GM23338 (cell line): ENCODE data around the gene ZMAT5. TPM values are rescaled to one million over a fixed set of nuclear protein-coding genes. Genes with fewer than 3 reads are reported as not detected.

Experiments
- ATAC-seq: fragments of 200-7000 bp; cut with Tn5 transposase; 3 replicates; pipeline ENCODE4 v1.9.1; 2020
- DNase-seq: peaks from one replicate; pipeline ENCODE4 v3.0.0-alpha.2; 2015; ENCODE audit warnings: low spot score
- H2AFZ ChIP-seq: fragments of 200-600 bp; sonication (generic); 2 replicates; pipeline ENCODE4 v1.8.0; 2016; ENCODE audit warnings: antibody characterized with exemption, mild to moderate bottlenecking, moderate library complexity
- H3F3A ChIP-seq: fragments of 200-600 bp; sonication (generic); replicated peaks from 2 replicates; pipeline ENCODE4 v1.8.0; 2017; ENCODE audit warnings: antibody characterized with exemption, mixed run types, low read depth
- H3K27ac ChIP-seq: fragments of 200-600 bp; sonication (generic); 2 replicates; pipeline ENCODE4 v1.6.1; 2016; ENCODE audit warnings: low read depth
- H3K27me3 ChIP-seq: fragments of 200-600 bp; sonication (generic); 2 replicates; pipeline ENCODE4 v1.8.0; 2016; ENCODE audit warnings: mild to moderate bottlenecking, mixed run types, moderate library complexity; ENCODE audit not compliant: insufficient read depth
- H3K36me3 ChIP-seq: fragments of 200-600 bp; sonication (generic); 2 replicates; pipeline ENCODE4 v1.8.0; 2016; ENCODE audit warnings: mild to moderate bottlenecking; ENCODE audit not compliant: insufficient read depth
- H3K4me1 ChIP-seq: fragments of 200-600 bp; sonication (generic); 2 replicates; pipeline ENCODE4 v1.8.0; 2016; ENCODE audit warnings: mild to moderate bottlenecking, moderate library complexity; ENCODE audit not compliant: insufficient read depth
- H3K4me2 ChIP-seq: fragments of 200-600 bp; sonication (generic); 2 replicates; pipeline ENCODE4 v1.7.1; 2017; ENCODE audit warnings: mixed run types
- H3K4me3 ChIP-seq: fragments of 200-600 bp; sonication (generic); 2 replicates; pipeline ENCODE4 v1.6.1; 2016; ENCODE audit warnings: mixed run types
- H3K79me2 ChIP-seq: fragments of 200-600 bp; sonication (generic); replicated peaks from 2 replicates; pipeline ENCODE4 v1.8.0; 2017; ENCODE audit warnings: mild to moderate bottlenecking; ENCODE audit not compliant: insufficient read depth
- H3K9me2 ChIP-seq: fragments of 200-600 bp; sonication (generic); 2 replicates; pipeline ENCODE4 v1.8.0; 2017; ENCODE audit not compliant: insufficient read depth
- H4K20me1 ChIP-seq: fragments of 200-600 bp; sonication (generic); replicated peaks from 2 replicates; pipeline ENCODE4 v1.8.0; 2017; ENCODE audit warnings: mild to moderate bottlenecking; ENCODE audit not compliant: insufficient read depth
- H3K27ac Mint-ChIP-seq: 2 replicates; pipeline ENCODE4 v1.8.0; 2020; ENCODE audit warnings: inconsistent platforms, mild to moderate bottlenecking, moderate library complexity, mixed read lengths
- H3K27me3 Mint-ChIP-seq: 3 replicates; pipeline ENCODE4 v1.8.0; 2022; ENCODE audit warnings: low read depth, mild to moderate bottlenecking, moderate library complexity, mixed read lengths, inconsistent platforms; ENCODE audit not compliant: insufficient read depth, poor library complexity
- H3K36me3 Mint-ChIP-seq: 3 replicates; pipeline ENCODE4 v1.8.0; 2021; ENCODE audit warnings: low read depth, mild to moderate bottlenecking, inconsistent platforms, moderate library complexity, mixed read lengths
- H3K4me1 Mint-ChIP-seq: 3 replicates; pipeline ENCODE4 v1.8.0; 2020; ENCODE audit warnings: mild to moderate bottlenecking, inconsistent platforms, mixed read lengths
- H3K4me3 Mint-ChIP-seq: 3 replicates; pipeline ENCODE4 v1.8.0; 2021; ENCODE audit warnings: moderate library complexity, mild to moderate bottlenecking, inconsistent platforms, mixed read lengths
- H3K9me3 Mint-ChIP-seq: 3 replicates; pipeline ENCODE4 v1.8.0; 2020; ENCODE audit warnings: moderate library complexity, mild to moderate bottlenecking, inconsistent platforms, mixed read lengths
- CREB1 ChIP-seq: fragments of 250-450 bp; sonication (Bioruptor Pico); IDR thresholded peaks from 2 replicates; pipeline ENCODE4 v1.5.0; 2020; ENCODE audit warnings: low read depth, mild to moderate bottlenecking, moderate library complexity
- ETS1 ChIP-seq: IDR thresholded peaks from 2 replicates; pipeline ENCODE4 v1.6.1; 2016; ENCODE audit warnings: antibody characterized with exemption
- EZH2 ChIP-seq: fragments of 200-600 bp; sonication (generic); IDR thresholded peaks from one replicate; pipeline ENCODE4 v1.8.0; 2017; ENCODE audit warnings: antibody characterized with exemption, mild to moderate bottlenecking, low read depth; ENCODE audit not compliant: unreplicated experiment
- JUNB ChIP-seq: IDR thresholded peaks from one replicate; pipeline ENCODE4 v1.6.1; 2016; ENCODE audit warnings: antibody characterized with exemption; ENCODE audit not compliant: unreplicated experiment
- NANOG ChIP-seq: IDR thresholded peaks from 2 replicates; pipeline ENCODE4 v1.6.1; 2016; ENCODE audit warnings: antibody characterized with exemption, borderline replicate concordance
- POLR2AphosphoS5 ChIP-seq: IDR thresholded peaks from 2 replicates; pipeline ENCODE4 v1.6.1; 2016; ENCODE audit warnings: antibody characterized with exemption, low read depth
- STAT1 ChIP-seq: IDR thresholded peaks from one replicate; pipeline ENCODE4 v1.6.1; 2016; ENCODE audit warnings: antibody characterized with exemption; ENCODE audit not compliant: unreplicated experiment
- ZNF114 ChIP-seq: fragments of 250-450 bp; sonication (Bioruptor Pico); IDR thresholded peaks from 2 replicates; pipeline ENCODE4 v1.5.0; 2020; ENCODE audit warnings: mild to moderate bottlenecking, moderate library complexity
- ZNF331 ChIP-seq: fragments of 250-450 bp; sonication (Bioruptor Pico); IDR thresholded peaks from 2 replicates; pipeline ENCODE4 v1.5.0; 2020; ENCODE audit warnings: low read depth, mild to moderate bottlenecking, moderate library complexity
- polyA plus RNA-seq: library from polyadenylated mRNA; unstranded; fragments of >200 nt; fragmentation: Nextera tagmentation; extraction: Ambion mirVana; gene quantifications from 2 replicates; pipeline ENCODE4 v1.2.1, GENCODE V29; 2016
- total RNA-seq: library from RNA; depleted of rRNA; stranded (reverse); fragments of >200 nt; shearing (Covaris generic); gene quantifications from 2 replicates; pipeline ENCODE4 v1.2.3, GENCODE V29; 2014
- TF ChIP-seq, protein P1 (sequence below): IDR thresholded peaks from one replicate; pipeline ENCODE4 v1.6.1; 2018; ENCODE audit warnings: antibody characterized with exemption; ENCODE audit not compliant: unreplicated experiment

The ZMAT5 gene
- total and polyA plus RNA-seq, 2 experiments from 2014 or later = 14.6 to 25.4 TPM

DNA sequence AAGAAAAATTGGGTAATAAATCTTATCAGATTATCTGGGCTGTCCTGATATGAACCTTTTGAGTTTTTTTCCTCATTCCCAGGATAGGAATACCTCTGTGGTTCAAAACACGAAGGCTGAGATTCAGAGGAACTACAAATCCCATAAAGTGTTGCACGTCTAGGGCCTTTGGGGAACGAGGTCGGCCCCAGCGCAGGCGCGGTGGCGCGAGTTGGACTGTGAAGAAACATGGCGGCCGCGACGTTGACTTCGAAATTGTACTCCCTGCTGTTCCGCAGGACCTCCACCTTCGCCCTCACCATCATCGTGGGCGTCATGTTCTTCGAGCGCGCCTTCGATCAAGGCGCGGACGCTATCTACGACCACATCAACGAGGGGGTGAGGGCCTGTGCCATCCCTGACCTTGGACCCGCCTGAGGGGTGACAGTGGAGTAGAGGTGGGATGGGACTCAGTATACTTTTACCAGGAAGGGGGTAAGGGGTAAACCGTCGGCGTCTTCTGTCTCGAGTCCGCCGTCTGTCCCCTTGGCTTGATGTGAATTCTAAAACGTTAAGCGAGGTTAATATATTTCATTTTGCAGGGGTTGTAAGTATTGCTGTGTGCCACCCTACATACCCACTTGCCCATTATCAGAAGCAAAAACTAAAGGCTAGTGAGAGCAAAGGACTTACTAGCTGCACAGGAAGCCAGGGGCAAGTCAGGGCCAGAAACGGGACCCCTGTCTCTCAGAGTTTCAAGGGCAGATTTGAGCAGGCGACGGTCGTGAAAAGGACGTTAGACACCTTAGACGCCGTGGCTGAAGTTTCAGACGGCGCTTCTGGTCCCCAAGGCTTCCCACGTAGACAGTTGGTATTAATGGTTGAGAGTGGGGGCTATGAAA is 604 bp upstream of the ZMAT5 start, which contains the start of gene UQCR10:
UQCR10 (plus strand) TSS at position 199 of the 881 bp plus-strand sequence; CDS start at position 229, 30 bp downstream.
- Mint-ChIP-seq H3K27me3 (peaks cover 13% of the 10 kb centered on the region), H3K36me3 (peaks cover 28% of the 10 kb centered on the region), H3K27ac (peak within 1 kb of the TSS; percentile 99), H3K4me3 (peak within 1 kb of the TSS; percentile 100), H3K9me3 (no peaks in the 10 kb centered on the region), H3K4me1 (peaks cover 15% of the 10 kb centered on the region)
- peaks cover 24% of the 10 kb centered on the region for H3K79me2 ChIP-seq
- no peaks in the 10 kb centered on the region for H3K27me3 ChIP-seq
- H3K36me3 ChIP-seq = no peaks in the 10 kb centered on the region
- peak within 1 kb of the TSS; percentile 99 for H3K4me2 ChIP-seq
- TF ChIP-seq ETS1 (peak; percentile 80), POLR2AphosphoS5 (peak; percentile 80), ZNF331 (CRISPR knock-in tag) (no peak)
- H3K9me2 ChIP-seq = no peaks in the 10 kb centered on the region
- H3F3A ChIP-seq = peaks cover 4% of the 10 kb centered on the region; the same call in 1 of the 2 replicates
- peaks cover 3% of the 10 kb centered on the region for H4K20me1 ChIP-seq
- peak within 1 kb of the TSS; percentile 98 for H2AFZ ChIP-seq
- ATAC-seq = peak; percentile 78
- peaks cover 11% of the 10 kb centered on the region for H3K4me1 ChIP-seq
- H3K4me3 ChIP-seq = peak within 1 kb of the TSS; percentile 82
- peak; percentile 95 for DNase-seq
- H3K27ac ChIP-seq = peak within 1 kb of the TSS; percentile 79

GRCh38 chr22:29765905-29766631 is 739 bp downstream of the ZMAT5 start:
- peak overlapping the region; percentile 99 for H3K4me2 ChIP-seq
- Mint-ChIP-seq H3K27me3 (peaks cover 9% of the 10 kb centered on the region), H3K36me3 (peaks cover 27% of the 10 kb centered on the region), H3K4me1 (peaks cover 15% of the 10 kb centered on the region), H3K9me3 (no peaks in the 10 kb centered on the region), H3K4me3 (peak overlapping the region; percentile 100), H3K27ac (peak overlapping the region; percentile 93; the same call in 1 of the 2 replicates)
- no peaks in the 10 kb centered on the region for H3K9me2 ChIP-seq
- H4K20me1 ChIP-seq = peaks cover 4% of the 10 kb centered on the region
- H3K27me3 ChIP-seq = no peaks in the 10 kb centered on the region
- peak overlapping the region; percentile 75; the same call in 1 of the 2 replicates for H3K27ac ChIP-seq
- no peaks in the 10 kb centered on the region for H3K36me3 ChIP-seq
- H2AFZ ChIP-seq = peak overlapping the region; percentile 80
- peaks cover 11% of the 10 kb centered on the region for H3K4me1 ChIP-seq
- DNase-seq (no peak), ATAC-seq (peak; percentile 29)
- peaks cover 24% of the 10 kb centered on the region for H3K79me2 ChIP-seq
- peaks cover 4% of the 10 kb centered on the region; the same call in 1 of the 2 replicates for H3F3A ChIP-seq
- H3K4me3 ChIP-seq = peak overlapping the region; percentile 82
- TF ChIP-seq ZNF114 (CRISPR knock-in tag) (no peak), JUNB (no peak), ZNF331 (CRISPR knock-in tag) (no peak), ETS1 (no peak), STAT1 (no peak), CREB1 (CRISPR knock-in tag) (no peak), POLR2AphosphoS5 (no peak), EZH2 (no peak), NANOG (no peak)
- TF ChIP-seq, protein P1, sequence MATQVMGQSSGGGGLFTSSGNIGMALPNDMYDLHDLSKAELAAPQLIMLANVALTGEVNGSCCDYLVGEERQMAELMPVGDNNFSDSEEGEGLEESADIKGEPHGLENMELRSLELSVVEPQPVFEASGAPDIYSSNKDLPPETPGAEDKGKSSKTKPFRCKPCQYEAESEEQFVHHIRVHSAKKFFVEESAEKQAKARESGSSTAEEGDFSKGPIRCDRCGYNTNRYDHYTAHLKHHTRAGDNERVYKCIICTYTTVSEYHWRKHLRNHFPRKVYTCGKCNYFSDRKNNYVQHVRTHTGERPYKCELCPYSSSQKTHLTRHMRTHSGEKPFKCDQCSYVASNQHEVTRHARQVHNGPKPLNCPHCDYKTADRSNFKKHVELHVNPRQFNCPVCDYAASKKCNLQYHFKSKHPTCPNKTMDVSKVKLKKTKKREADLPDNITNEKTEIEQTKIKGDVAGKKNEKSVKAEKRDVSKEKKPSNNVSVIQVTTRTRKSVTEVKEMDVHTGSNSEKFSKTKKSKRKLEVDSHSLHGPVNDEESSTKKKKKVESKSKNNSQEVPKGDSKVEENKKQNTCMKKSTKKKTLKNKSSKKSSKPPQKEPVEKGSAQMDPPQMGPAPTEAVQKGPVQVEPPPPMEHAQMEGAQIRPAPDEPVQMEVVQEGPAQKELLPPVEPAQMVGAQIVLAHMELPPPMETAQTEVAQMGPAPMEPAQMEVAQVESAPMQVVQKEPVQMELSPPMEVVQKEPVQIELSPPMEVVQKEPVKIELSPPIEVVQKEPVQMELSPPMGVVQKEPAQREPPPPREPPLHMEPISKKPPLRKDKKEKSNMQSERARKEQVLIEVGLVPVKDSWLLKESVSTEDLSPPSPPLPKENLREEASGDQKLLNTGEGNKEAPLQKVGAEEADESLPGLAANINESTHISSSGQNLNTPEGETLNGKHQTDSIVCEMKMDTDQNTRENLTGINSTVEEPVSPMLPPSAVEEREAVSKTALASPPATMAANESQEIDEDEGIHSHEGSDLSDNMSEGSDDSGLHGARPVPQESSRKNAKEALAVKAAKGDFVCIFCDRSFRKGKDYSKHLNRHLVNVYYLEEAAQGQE = no peak
